Activated T-cell treated with anti-CD3 and anti-CD28 coated beads, Interleukin-2, amount 50 U/mL, for 1 hour (primary cell): ENCODE measurements around the gene TMA7B.
"Not testable (repeated sequence)": the region's sequence is repeated elsewhere in the genome, so short reads cannot be mapped to it uniquely, and the experiment has no call there.

ENCODE experiments used
- DNase-seq: peaks from one replicate; pipeline ENCODE4 v3.0.0-alpha.2; 2020

The TMA7B gene

GRCh38 chr22:39933741-39934140 lies 26.5 kb upstream of the TMA7B start:
- DNase-seq = no peak

DNA sequence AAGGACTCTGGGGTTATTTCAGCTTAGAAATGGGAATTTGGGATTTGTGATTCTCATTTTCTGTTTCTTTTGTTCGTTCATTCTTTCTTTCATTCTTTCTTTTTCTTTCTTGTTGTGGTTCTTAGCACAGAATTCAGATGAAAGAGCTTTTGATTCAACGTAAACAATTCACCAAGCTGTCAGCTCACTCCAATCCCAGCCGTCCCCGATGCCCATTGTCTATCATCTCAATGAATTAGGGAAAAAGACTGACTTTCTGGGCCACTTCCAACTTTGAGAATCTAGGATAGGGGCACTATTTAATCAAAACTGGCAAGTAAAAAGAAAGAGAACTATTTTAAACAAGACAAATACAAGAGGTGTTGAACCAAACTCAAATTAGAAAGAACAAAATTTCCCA lies 25.1 kb upstream of the TMA7B start:
- DNase-seq = no peak

DNA sequence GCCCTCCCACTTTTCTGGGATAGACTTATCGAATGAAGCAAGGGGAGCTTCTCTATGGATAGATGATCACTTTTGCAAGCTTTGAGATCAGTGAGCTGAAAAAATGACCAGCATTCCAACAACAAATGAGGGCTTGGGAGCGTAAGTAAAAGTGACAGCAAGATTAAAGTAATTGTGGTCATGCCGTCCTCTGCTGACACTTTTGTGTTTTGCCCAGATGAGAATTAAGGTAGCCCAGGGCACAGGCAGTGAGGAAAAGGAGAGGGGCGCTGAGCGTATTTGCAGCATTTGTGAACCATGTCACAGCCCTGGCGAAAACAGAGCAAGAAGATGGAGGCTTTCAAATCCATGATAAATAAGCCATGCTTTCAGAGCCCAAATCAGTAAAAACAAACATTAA lies 24.6 kb upstream of the TMA7B start:
- no peak for DNase-seq

- no peak for DNase-seq
Observed at GRCh38 chr22:39936523-39937145, 23.6 kb upstream of the TMA7B start.

DNA sequence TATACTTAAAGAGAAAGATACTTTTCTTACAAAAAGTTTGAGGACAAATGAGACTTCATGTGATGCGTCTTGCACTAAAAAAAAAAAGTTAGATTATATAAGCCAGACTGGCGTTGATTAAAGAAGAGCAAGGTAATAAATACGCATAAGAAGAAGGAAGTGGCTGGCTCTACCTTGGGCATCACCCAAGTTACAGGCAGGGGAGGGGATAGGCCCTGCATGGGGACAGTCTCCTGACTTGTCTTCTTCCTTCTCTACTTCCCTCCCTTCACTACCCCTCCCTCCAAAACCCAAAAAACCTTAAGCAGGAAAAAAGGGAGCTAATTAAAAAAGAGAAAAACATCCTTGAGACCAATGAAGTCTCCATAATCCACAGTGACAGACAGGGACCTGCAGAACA lies 22.3 kb upstream of the TMA7B start:
- DNase-seq = no peak

- peak; percentile 51 for DNase-seq
Observed at GRCh38 chr22:39938509-39939111, 21.6 kb upstream of the TMA7B start.

- DNase-seq = no peak
Observed at GRCh38 chr22:39939830-39940229, 20.4 kb upstream of the TMA7B start.

GRCh38 chr22:39940757-39941305 lies 19.4 kb upstream of the TMA7B start:
- DNase-seq = no peak

GRCh38 chr22:39941601-39942000 lies 18.6 kb upstream of the TMA7B start:
- DNase-seq = no peak

- no peak for DNase-seq
Observed at GRCh38 chr22:39942439-39943230, 17.6 kb upstream of the TMA7B start.

GRCh38 chr22:39943337-39943736 lies 16.9 kb upstream of the TMA7B start:
- no peak for DNase-seq

DNA sequence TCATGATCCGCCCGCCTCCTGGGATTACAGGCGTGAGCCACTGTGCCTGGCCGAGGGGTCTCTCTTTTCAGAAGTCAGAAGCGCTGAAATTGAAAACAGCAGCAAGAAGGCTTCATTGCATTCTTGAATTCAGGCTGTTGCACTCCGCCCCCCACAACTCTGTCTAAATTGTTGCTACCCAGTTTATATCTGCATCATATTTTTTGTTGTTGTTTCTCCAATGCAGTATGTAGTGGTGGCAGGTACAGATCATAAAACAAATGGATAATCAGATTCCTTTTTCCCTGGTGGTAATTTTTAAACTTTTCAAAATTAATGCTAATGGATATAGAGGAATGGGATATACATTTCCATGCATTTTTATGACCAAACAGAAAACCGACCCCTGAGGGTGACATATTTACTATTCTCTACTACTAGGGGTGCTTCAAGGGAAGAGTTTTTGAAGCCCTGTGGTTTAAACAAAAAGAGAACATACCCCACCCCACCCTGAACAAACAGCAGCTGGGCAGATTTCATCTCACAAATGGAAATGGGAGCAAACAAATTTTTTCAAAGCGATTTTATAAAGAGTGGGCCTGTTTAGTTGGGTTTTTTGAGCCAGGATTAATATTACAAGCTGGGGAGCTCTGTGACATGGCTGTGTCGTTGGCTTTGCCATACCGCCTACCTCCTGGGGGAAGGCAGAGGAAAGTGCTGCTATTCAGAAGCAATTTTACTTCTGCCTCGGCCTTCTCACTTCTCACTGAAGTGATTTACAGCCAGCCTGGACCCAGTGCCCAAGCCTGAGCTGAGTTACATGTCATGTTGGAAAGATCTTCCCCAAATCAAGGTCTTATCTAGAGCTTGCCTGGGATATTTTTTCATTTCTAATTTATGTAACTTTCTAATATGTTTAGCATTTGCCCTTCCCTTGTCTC lies 16.0 kb upstream of the TMA7B start:
- DNase-seq = no peak

DNA sequence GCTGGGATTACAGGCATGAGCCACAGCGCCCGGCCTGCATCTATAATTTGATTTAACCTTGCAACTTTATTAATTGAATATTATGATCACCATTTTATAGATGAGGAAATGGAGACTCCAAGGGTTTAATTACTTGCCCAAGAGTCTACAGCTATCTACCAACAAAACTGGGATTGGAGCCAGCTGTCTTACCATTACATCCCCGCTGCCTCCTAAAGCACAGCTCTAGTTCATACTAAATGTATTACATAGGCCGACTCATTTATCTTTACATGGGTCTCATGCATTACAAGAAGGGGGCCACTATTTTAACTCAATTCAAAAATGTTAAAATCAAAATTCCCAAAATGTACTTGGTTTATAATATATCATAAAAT lies 14.1 kb upstream of the TMA7B start:
- no peak for DNase-seq

DNA sequence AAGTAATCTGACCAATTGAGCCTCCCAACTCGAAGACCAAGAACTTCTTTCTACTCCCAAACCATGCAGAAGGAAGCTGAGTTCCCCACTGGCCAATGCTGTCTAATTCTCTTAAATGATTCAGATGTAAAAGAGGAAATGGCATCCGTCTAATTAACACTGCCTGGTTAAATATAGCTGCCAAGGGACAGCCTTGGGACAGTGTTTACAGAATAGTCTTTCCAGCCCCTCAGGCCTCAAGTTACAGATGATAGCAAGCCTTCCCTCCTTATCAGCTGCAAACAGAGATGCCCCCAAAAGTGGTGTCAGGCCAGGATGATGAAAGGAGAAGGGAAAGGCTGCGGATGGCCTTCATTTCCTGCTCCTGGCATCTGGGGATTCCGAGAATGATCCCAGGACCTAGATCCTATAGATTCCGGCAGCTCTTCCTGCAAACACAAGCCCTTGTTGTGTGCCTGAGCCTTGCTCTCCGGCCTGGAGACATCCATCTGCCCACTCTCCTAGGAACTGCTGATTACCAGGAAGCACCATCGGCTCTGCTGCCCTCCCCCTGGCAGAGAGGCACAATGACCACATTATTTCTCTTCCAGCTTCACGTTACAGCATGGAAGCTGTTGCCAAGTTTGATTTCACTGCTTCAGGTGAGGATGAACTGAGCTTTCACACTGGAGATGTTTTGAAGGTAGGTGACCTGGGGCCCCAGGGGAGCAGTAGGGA lies 13.5 kb upstream of the TMA7B start:
- DNase-seq = no peak

DNA sequence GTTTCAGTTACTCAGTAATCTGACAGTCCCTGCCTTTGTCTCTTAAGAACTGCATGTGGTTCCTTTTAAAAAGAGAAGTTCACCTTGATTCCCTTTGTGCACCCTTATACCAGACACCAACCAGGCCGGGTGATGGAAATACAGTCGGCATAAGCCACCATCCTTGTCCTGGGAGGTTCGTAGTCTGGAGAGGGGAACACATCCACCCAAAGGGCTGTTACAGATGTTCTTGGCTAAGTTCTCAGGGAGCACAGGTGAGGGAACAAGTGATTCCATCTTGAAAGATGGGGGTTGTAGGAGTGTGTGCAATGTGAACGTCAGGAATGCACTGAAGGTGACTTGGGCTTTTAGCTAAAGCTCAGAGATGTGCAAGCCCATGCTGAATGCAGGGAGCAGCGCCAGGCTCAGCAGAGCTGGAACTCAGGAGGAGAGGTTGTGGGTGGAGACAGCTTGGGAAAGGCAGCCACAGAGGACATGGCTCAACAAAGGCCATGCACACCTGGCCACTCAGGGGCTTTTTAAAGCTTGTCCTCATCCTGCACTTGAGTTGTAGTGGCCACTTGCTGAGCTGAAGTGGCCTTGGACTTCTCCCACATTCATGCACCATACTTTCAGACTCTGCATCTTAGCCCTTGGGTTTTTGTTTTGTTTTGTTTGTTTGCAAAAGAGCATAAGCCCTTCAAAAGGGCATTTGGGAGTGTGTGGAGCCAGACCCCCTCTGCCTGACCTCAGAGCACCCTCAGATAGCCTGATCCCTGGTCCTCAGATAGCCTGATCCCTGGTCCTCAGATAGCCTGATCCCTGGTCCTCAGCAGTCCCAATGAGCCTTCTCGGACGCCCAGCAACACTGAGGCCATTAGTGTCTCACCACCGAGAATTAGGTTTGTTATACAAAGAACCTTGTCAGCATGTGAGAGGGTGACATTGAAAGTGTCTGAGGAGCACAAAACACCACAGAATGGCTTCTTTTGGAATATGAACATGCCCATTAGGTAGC lies 12.7 kb upstream of the TMA7B start:
- no peak for DNase-seq

DNA sequence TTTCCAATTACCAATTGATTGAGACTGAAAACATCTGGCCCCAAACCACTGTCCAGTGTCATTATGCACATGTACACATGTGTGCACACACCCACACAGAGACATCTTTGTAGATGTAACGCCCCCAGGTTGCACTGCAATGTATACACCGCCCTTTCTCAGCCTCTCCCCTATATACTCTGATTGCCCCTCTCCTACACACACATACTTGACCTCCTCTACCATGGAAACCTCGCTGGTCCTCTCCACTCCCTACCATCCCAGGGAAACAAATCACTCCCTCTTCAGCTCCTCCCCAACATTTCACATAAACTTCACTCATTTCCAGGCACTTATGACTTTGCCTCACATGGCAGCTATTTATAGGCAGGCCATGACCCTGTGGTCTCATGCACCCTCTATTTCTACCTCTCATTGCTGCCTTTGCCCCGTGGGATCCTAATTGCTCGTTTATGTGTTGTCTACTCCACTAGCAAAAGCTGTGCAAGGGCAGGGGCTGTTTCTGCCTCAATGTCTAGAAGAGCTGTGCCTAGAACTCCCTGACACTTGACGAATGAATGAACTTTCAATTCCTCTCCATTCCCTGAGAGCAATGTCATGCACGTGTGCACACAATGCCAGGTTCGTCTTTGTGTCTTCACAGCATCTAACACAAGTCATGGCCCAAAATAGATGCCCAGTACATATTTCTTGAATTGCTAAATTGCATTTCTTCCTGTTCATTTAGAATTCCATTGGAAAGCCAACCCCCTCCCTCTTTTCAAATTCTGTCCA lies 10.0 kb upstream of the TMA7B start:
- DNase-seq = no peak

DNA sequence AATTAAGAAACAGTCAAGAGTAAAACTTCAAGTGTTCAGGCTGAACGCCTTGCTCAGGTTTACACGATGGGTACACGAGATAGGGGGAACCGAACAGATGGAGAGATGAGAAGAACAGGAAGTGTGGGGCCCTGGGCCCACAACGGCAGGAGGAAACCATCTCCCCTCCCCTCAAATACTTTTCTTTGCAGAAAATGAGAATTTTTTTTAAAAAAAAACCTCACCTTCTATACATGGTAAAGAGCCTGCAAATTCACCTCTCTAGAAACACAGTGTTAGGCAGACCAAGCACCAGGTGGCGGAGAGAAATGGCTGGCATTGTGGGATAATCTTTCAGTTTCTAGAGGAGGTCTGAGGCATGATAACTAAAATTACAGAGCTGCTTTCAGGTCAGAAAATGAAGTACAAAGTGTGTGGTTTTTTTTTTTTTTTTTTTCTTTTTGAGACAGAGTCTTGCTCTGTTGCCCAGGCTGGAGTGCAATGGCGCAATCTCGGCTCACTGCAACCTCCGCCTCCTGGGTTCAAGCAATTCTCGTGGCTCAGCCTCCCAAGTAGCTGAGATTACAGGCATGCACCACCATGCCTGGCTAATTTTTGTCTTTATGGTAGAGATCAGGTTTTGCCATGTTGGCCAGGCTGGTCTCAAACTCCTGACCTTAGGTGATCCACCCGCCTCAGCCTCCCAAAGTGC lies 8.4 kb upstream of the TMA7B start:
- not testable (repeated sequence) for DNase-seq

GRCh38 chr22:39952347-39952746 lies 7.8 kb upstream of the TMA7B start:
- DNase-seq = no peak

GRCh38 chr22:39953101-39953500 lies 7.1 kb upstream of the TMA7B start:
- no peak for DNase-seq
